H1 (cell line): Measurements from ENCODE around the gene ELP1. TPM values are rescaled to one million over a fixed set of nuclear protein-coding genes. Genes with fewer than 3 reads are reported as not detected.

Experiments
- CBX5 ChIP-seq: fragments of 300-800, 300-1000 bp; sonication (generic); IDR thresholded peaks from 2 replicates; pipeline ENCODE4 v1.7.1; 2016; ENCODE audit warnings: antibody characterized with exemption, low read length, low read depth
- CEBPB ChIP-seq: IDR thresholded peaks from 2 replicates; pipeline ENCODE4 v1.6.1; 2012; ENCODE audit warnings: low read depth, low read length
- polyA plus RNA-seq, 7 experiments: library from polyadenylated mRNA; depleted of rRNA in 3 of 7; stranded (reverse) in 5 of 7; unstranded in 2 of 7; fragments of >200 nt in 5 of 7; fragments of 200-250 nt in 2 of 7; gene quantifications; 1 replicate in 5 of 7; 2 replicates in 1 of 7; 4 replicates in 1 of 7; pipeline versions ENCODE4 v1.2.1 to v1.2.3, GENCODE V29; 2011 to 2013; ENCODE audit warnings: missing spikeins in 2 of 7, mixed read lengths in 2 of 7
- total RNA-seq: library from RNA; stranded (reverse); fragmentation: NEBNext Ultra II Directional; extraction: Animal tissue kit (Norgen Biotek cat#: 25700); gene quantifications from 2 replicates; pipeline ENCODE4 v1.2.1, GENCODE V29; 2021

ELP1 gene
- total and polyA plus RNA-seq, 2 of the 8 experiments (the other 6 are each of a cell fraction or from before 2014, with no cell fraction given) = 13.9 to 31.3 TPM

- no peak for TF ChIP-seq CBX5
- no peak for TF ChIP-seq CEBPB
Observed at GRCh38 chr9:108869092-108869725, 64.7 kb downstream of the ELP1 start (continued).
